H1 (cell line): Measurements from ENCODE around the gene HMCN2. TPM values are rescaled to one million over a fixed set of nuclear protein-coding genes. Genes with fewer than 3 reads are reported as not detected.

Experiments
- JUND ChIP-seq: IDR thresholded peaks from 2 replicates; pipeline ENCODE4 v1.6.1; 2011; ENCODE audit warnings: mild to moderate bottlenecking, improper control_type of control experiment, low read length
- NANOG ChIP-seq: IDR thresholded peaks from 2 replicates; pipeline ENCODE4 v1.6.1; 2011; ENCODE audit warnings: low read length, low read depth, mild to moderate bottlenecking, inconsistent platforms; ENCODE audit not compliant: insufficient read depth, poor library complexity, severe bottlenecking
- PHF8 ChIP-seq: fragments of 200-600 bp; sonication (generic); conservative IDR thresholded peaks from 2 replicates; pipeline ENCODE4 v1.7.1; 2012; ENCODE audit warnings: low read depth, mild to moderate bottlenecking, inconsistent platforms, low read length, moderate library complexity
- TEAD4 ChIP-seq: IDR thresholded peaks from 2 replicates; pipeline ENCODE4 v1.6.1; 2012; ENCODE audit warnings: low read depth, low read length, inconsistent platforms, mixed read lengths
- polyA plus RNA-seq, 7 experiments: library from polyadenylated mRNA; depleted of rRNA in 3 of 7; stranded (reverse) in 5 of 7; unstranded in 2 of 7; fragments of >200 nt in 5 of 7; fragments of 200-250 nt in 2 of 7; gene quantifications; 1 replicate in 5 of 7; 2 replicates in 1 of 7; 4 replicates in 1 of 7; pipeline versions ENCODE4 v1.2.1 to v1.2.3, GENCODE V29; 2011 to 2013; ENCODE audit warnings: missing spikeins in 2 of 7, mixed read lengths in 2 of 7
- total RNA-seq: library from RNA; stranded (reverse); fragmentation: NEBNext Ultra II Directional; extraction: Animal tissue kit (Norgen Biotek cat#: 25700); gene quantifications from 2 replicates; pipeline ENCODE4 v1.2.1, GENCODE V29; 2021

Gene HMCN2
- total and polyA plus RNA-seq, 2 of the 8 experiments (the other 6 are each of a cell fraction or from before 2014, with no cell fraction given) = 5.0 to 9.1 TPM

GRCh38 chr9:130344366-130344765 is 78.8 kb downstream of the HMCN2 start (continued):
- TF ChIP-seq NANOG (no peak), PHF8 (no peak), TEAD4 (no peak), JUND (no peak)
